Measurements from ENCODE around the gene JAG2. TPM values are rescaled to one million over a fixed set of nuclear protein-coding genes. Genes with fewer than 3 reads are reported as not detected.

The JAG2 gene
- total RNA-seq, 3 donors from 2014 or later (not counting 1 experiment from before 2014, with no cell fraction given): 3.5 to 6.6 (median 6.1) TPM

GRCh38 chr14:105140581-105140980 is 28.0 kb downstream of the JAG2 start:
- intact Hi-C loops (cut with micrococcal nuclease): no loop called here
- Histone ChIP-seq H3K36me3 (ENCODE audit: control insufficient read depth, insufficient read depth, low read length) (no peaks in the 10 kb centered on the region), H3K9me3 (ENCODE audit: control insufficient read depth, insufficient read depth, low read length) (peaks cover 11% of the 10 kb centered on the region), H3K27me3 (ENCODE audit: control insufficient read depth, insufficient read depth, low read length) (no peaks in the 10 kb centered on the region), H3K27ac (ENCODE audit: low read length) (no peak overlapping the region), H3K4me1 (ENCODE audit: control insufficient read depth, insufficient read depth, low read length) (no peaks in the 10 kb centered on the region), H3K4me3 (ENCODE audit: low read length) (no peak overlapping the region)
- H3K4me3 Mint-ChIP-seq: no peak overlapping the region
- TF ChIP-seq CTCF (IDR thresholded peaks at IDR 0.05): no peak
- DNase-seq: no peak
- H3K36me3 Mint-ChIP-seq: peaks cover 6% of the 10 kb centered on the region
- H3K27ac Mint-ChIP-seq: no peak overlapping the region
- WGBS (ENCODE audit: insufficient coverage): 89% methylated on average over 7 of the region's 7 CpGs
- no peak for ATAC-seq
- no peaks in the 10 kb centered on the region for H3K4me1 Mint-ChIP-seq
- peaks cover 0 to 3% of the 10 kb centered on the region in 2 donors for H3K9me3 Mint-ChIP-seq
- H3K27me3 Mint-ChIP-seq (ENCODE audit: low read depth in 2 of 2): no peaks in the 10 kb centered on the region

GRCh38 chr14:105139831-105140239 is 28.7 kb downstream of the JAG2 start:
- ATAC-seq (no peak), DNase-seq (no peak)

GRCh38 chr14:105139212-105139825 is 29.3 kb downstream of the JAG2 start:
- Mint-ChIP-seq H3K4me1 (no peaks in the 10 kb centered on the region), H3K9me3 (peaks cover 0 to 3% of the 10 kb centered on the region in 2 donors), H3K27ac (no peak overlapping the region), H3K36me3 (peaks cover 6% of the 10 kb centered on the region), H3K4me3 (no peak overlapping the region), H3K27me3 (ENCODE audit: low read depth in 2 of 2) (peaks cover 3 to 7% of the 10 kb centered on the region in 2 donors)
- no peak overlapping the region for H3K27ac ChIP-seq (ENCODE audit: low read length)
- no peak for TF ChIP-seq CTCF (IDR thresholded peaks at IDR 0.05)
- no peaks in the 10 kb centered on the region for H3K27me3 ChIP-seq (ENCODE audit: control insufficient read depth, insufficient read depth, low read length)
- no peaks in the 10 kb centered on the region for H3K36me3 ChIP-seq (ENCODE audit: control insufficient read depth, insufficient read depth, low read length)
- no peaks in the 10 kb centered on the region for H3K4me1 ChIP-seq (ENCODE audit: control insufficient read depth, insufficient read depth, low read length)
- no peak overlapping the region for H3K4me3 ChIP-seq (ENCODE audit: low read length)
- H3K9me3 ChIP-seq (ENCODE audit: control insufficient read depth, insufficient read depth, low read length): peaks cover 11% of the 10 kb centered on the region
- ATAC-seq (no peak), DNase-seq (no peak)
- intact Hi-C loops (cut with micrococcal nuclease): no loop called here
- WGBS (ENCODE audit: insufficient coverage): 72% methylated on average over 10 of the region's 10 CpGs

More at GRCh38 chr14:105139831-105140239, 28.7 kb downstream of the JAG2 start:
- WGBS (ENCODE audit: insufficient coverage): 95% methylated on average over 5 of the region's 5 CpGs
- peaks cover 0 to 3% of the 10 kb centered on the region in 2 donors for H3K9me3 Mint-ChIP-seq
- Histone ChIP-seq H3K27ac (ENCODE audit: low read length) (no peak overlapping the region), H3K27me3 (ENCODE audit: control insufficient read depth, insufficient read depth, low read length) (no peaks in the 10 kb centered on the region), H3K4me1 (ENCODE audit: control insufficient read depth, insufficient read depth, low read length) (no peaks in the 10 kb centered on the region), H3K9me3 (ENCODE audit: control insufficient read depth, insufficient read depth, low read length) (peaks cover 11% of the 10 kb centered on the region), H3K4me3 (ENCODE audit: low read length) (no peak overlapping the region), H3K36me3 (ENCODE audit: control insufficient read depth, insufficient read depth, low read length) (no peaks in the 10 kb centered on the region)
- no peaks in the 10 kb centered on the region for H3K4me1 Mint-ChIP-seq
- no peak overlapping the region for H3K27ac Mint-ChIP-seq
- peaks cover 6% of the 10 kb centered on the region for H3K36me3 Mint-ChIP-seq
- intact Hi-C loops (cut with micrococcal nuclease): no loop called here
- H3K4me3 Mint-ChIP-seq: no peak overlapping the region
- peaks cover under 1 to 2% of the 10 kb centered on the region in 2 donors for H3K27me3 Mint-ChIP-seq (ENCODE audit: low read depth in 2 of 2)
- no peak for TF ChIP-seq CTCF (IDR thresholded peaks at IDR 0.05)

Measured in natural killer cell (primary cell).